HepG2 (cell line): ENCODE measurements around the gene PLSCR3. TPM values are rescaled to one million over a fixed set of nuclear protein-coding genes. Genes with fewer than 3 reads are reported as not detected.

Source experiments
- AGO1 ChIP-seq: fragments of 200-400 bp; formaldehyde crosslinking; IDR thresholded peaks from 2 replicates; pipeline ENCODE4 v1.6.1; 2017; ENCODE audit warnings: mild to moderate bottlenecking, low read depth, low read length, moderate library complexity; ENCODE audit not compliant: poor library complexity, severe bottlenecking
- DPF2 ChIP-seq: sonication (generic); formaldehyde crosslinking; IDR thresholded peaks from 2 replicates; pipeline ENCODE4 v1.4.0; 2020; ENCODE audit warnings: mild to moderate bottlenecking, low read depth, missing genetic modification reagents, borderline replicate concordance
- IKZF4 ChIP-seq: sonication (generic); formaldehyde crosslinking; IDR thresholded peaks from 2 replicates; pipeline ENCODE4 v1.5.1; 2020; ENCODE audit warnings: borderline replicate concordance, mild to moderate bottlenecking, low read depth, missing genetic modification reagents; ENCODE audit errors: not compliant biosample characterization
- NCOA1 ChIP-seq: sonication (generic); formaldehyde crosslinking; IDR thresholded peaks from 2 replicates; pipeline ENCODE4 v1.9.0; 2021; ENCODE audit warnings: missing genetic modification reagents
- ZNF326 ChIP-seq: sonication (generic); formaldehyde crosslinking; IDR thresholded peaks from 2 replicates; pipeline ENCODE4 v1.4.0; 2020; ENCODE audit warnings: missing genetic modification reagents, borderline replicate concordance
- ZNF569 ChIP-seq: sonication (generic); formaldehyde crosslinking; IDR thresholded peaks from 2 replicates; pipeline ENCODE4 v1.5.0; 2020; ENCODE audit warnings: mild to moderate bottlenecking, missing genetic modification reagents, moderate library complexity, borderline replicate concordance
- ZNF670 ChIP-seq: sonication (generic); formaldehyde crosslinking; IDR thresholded peaks from 2 replicates; pipeline ENCODE4 v1.8.0; 2022; ENCODE audit warnings: mild to moderate bottlenecking, missing genetic modification reagents, borderline replicate concordance
- polyA plus RNA-seq, 8 experiments: library from polyadenylated mRNA; depleted of rRNA in 3 of 8; stranded (reverse) in 7 of 8; unstranded in 1 of 8; fragments of >200 nt; fragmentation: Illumina TruSeq in 4 of 8; extraction: Trizol in 4 of 8; gene quantifications; 2 replicates each; pipeline versions ENCODE4 v1.2.1 to v1.2.3, GENCODE V29; 2011 to 2016; ENCODE audit warnings: low read depth in 4 of 8, missing spikeins in 1 of 8, mixed read lengths in 1 of 8; ENCODE audit not compliant: insufficient read depth in 1 of 8
- total RNA-seq, 5 experiments: library from RNA; depleted of rRNA; stranded (reverse); fragments of >200 nt; fragmentation: Illumina TruSeq; extraction: Trizol; gene quantifications; 2 replicates each; pipeline ENCODE4 v1.2.3, GENCODE V29; 2016; ENCODE audit warnings: low read depth in 1 of 5
- TF ChIP-seq, protein P1 (sequence below), 2 experiments: sonication (generic) in 1 of 2; formaldehyde crosslinking in 1 of 2; IDR thresholded peaks; 2 replicates each; pipeline versions ENCODE4 v1.4.0 to v1.6.1; 2016 to 2020; ENCODE audit warnings: borderline replicate concordance in 1 of 2, low read depth in 1 of 2, mild to moderate bottlenecking in 1 of 2, missing genetic modification reagents in 1 of 2
- TF ChIP-seq, protein P2 (sequence below): sonication (generic); formaldehyde crosslinking; IDR thresholded peaks from 2 replicates; pipeline ENCODE4 v1.4.0; 2020; ENCODE audit warnings: mild to moderate bottlenecking, missing genetic modification reagents

PLSCR3 gene
- total and polyA plus RNA-seq, 2 of the 13 experiments (the other 11 are each of a cell fraction or from before 2014, with no cell fraction given): 5.6 to 6.2 TPM

DNA sequence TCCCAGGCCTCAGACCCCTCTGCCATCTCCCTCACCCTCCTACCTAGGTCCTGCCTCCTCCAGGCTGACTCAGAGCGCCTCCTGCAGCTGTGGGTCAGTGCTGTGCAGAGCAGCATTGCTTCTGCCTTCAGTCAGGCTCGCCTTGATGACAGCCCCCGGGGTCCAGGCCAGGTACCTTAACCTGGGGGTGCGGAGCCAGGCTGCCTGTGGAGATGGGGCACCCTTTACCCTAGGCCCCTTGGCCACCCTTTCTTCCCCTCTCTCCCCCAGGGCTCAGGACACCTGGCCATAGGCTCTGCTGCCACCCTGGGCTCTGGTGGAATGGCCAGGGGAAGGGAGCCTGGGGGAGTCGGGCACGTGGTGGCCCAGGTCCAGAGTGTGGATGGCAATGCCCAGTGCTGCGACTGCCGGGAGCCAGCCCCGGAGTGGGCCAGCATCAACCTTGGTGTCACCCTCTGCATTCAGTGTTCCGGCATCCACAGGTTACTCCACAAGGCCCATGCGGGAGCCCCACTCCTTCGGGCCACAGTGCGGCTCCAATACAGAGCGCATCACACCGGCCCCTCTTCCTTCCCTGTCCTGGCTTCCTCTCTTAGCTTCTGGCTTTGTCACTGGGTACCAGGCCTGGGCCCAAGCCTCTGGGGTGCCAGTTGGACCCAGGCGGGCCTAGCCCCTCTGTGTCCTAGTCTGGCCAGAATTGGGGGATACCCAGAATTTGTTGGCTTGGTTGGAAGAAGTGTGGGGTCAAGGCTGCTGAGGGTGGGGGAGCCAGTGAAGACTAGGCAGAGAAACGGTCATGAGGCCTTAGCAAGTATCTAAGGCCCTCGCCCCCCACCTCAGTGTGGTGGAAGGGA is 47.3 kb downstream of the PLSCR3 start (continued):
- TF ChIP-seq ZNF326 (CRISPR knock-in tag) (peak; percentile 60; the same call in 1 of the 2 replicates), NCOA1 (CRISPR knock-in tag) (0 out of 2 replicates have a peak, but pooled peaks have one; percentile 28), ZNF569 (CRISPR knock-in tag) (no peak), AGO1 (peak; percentile 88), DPF2 (CRISPR knock-in tag) (0 out of 2 replicates have a peak, but pooled peaks have one; percentile 19), IKZF4 (CRISPR knock-in tag) (no peak), ZNF670 (CRISPR knock-in tag) (no peak)
- TF ChIP-seq, protein P1, sequence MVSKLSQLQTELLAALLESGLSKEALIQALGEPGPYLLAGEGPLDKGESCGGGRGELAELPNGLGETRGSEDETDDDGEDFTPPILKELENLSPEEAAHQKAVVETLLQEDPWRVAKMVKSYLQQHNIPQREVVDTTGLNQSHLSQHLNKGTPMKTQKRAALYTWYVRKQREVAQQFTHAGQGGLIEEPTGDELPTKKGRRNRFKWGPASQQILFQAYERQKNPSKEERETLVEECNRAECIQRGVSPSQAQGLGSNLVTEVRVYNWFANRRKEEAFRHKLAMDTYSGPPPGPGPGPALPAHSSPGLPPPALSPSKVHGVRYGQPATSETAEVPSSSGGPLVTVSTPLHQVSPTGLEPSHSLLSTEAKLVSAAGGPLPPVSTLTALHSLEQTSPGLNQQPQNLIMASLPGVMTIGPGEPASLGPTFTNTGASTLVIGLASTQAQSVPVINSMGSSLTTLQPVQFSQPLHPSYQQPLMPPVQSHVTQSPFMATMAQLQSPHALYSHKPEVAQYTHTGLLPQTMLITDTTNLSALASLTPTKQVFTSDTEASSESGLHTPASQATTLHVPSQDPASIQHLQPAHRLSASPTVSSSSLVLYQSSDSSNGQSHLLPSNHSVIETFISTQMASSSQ (IDR thresholded peaks at IDR 0.05; ENCODE audit: low read depth): no peak
- TF ChIP-seq, protein P1 (CRISPR knock-in tag; IDR thresholded peaks at IDR 0.05; ENCODE audit: borderline replicate concordance): 0 out of 2 replicates have a peak, but pooled peaks have one; percentile 6
- TF ChIP-seq, protein P2, sequence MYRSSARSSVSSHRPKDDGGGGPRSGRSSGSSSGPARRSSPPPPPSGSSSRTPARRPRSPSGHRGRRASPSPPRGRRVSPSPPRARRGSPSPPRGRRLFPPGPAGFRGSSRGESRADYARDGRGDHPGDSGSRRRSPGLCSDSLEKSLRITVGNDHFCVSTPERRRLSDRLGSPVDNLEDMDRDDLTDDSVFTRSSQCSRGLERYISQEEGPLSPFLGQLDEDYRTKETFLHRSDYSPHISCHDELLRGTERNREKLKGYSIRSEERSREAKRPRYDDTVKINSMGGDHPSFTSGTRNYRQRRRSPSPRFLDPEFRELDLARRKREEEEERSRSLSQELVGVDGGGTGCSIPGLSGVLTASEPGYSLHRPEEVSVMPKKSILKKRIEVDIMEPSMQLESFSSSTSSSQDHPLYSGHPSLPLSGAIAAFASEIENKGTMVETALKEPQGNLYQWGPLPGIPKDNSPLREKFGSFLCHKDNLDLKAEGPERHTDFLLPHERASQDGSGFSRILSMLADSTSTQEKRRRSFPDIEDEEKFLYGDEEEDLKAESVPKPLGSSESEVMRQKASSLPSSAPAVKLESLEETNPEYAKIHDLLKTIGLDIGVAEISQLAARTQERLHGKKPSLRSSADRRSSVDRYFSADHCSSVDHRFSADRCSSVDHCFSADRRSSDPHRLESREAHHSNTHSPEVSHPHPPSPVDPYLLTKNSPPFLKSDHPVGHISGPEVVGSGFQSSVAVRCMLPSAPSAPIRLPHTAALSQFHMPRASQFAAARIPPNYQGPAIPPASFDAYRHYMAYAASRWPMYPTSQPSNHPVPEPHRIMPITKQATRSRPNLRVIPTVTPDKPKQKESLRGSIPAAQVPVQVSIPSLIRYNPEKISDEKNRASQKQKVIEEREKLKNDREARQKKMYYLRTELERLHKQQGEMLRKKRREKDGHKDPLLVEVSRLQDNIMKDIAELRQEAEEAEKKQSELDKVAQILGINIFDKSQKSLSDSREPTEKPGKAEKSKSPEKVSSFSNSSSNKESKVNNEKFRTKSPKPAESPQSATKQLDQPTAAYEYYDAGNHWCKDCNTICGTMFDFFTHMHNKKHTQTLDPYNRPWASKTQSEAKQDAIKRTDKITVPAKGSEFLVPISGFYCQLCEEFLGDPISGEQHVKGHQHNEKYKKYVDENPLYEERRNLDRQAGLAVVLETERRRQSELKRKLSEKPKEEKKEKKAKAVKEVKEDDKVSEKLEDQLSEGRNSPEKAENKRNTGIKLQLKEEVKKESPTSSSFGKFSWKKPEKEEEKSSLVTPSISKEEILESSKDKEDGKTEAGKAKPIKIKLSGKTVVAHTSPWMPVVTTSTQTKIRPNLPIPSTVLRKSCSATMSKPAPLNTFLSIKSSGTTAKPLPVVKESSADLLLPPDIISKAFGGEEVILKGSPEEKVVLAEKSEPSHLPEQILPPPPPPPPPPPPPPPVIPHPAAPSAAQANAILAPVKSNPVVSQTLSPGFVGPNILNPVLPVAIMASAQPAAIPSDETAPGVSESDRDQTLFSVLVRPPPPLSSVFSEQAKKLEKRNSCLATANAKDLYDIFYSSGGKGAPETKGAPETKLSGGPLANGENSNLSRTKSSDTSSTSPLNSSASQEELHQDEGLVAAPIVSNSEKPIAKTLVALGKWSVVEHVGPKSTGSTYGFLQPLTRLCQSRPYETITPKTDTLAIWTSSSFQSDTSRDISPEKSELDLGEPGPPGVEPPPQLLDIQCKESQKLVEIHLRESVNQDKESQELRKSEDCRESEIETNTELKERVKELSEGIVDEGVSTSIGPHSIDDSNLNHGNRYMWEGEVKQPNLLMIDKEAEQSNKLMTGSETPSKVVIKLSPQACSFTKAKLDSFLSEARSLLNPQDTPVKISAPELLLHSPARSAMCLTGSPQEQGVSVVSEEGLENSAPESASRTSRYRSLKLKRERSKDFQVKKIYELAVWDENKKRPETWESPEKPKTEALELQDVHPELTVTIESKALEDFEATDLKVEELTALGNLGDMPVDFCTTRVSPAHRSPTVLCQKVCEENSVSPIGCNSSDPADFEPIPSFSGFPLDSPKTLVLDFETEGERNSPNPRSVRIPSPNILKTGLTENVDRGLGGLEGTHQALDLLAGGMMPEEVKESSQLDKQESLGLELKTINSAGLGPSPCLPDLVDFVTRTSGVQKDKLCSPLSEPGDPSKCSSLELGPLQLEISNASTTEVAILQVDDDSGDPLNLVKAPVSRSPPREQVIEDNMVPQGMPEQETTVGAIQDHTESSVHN (CRISPR knock-in tag): no peak
